ENCODE measurements around the gene E4F1. TPM values are rescaled to one million over a fixed set of nuclear protein-coding genes. Genes with fewer than 3 reads are reported as not detected.

E4F1 gene
- total RNA-seq, 1 experiment from 2014 or later: 34.4 TPM

- Mint-ChIP-seq H3K4me1 (peaks cover 2% of the 10 kb centered on the region; the same call in 1 of the 2 replicates), H3K27me3 (ENCODE audit: low read depth) (no peaks in the 10 kb centered on the region), H3K9me3 (no peaks in the 10 kb centered on the region), H3K36me3 (no peaks in the 10 kb centered on the region), H3K4me3 (no peak overlapping the region), H3K27ac (no peak overlapping the region)
- ChIA-PET POLR2A (interaction anchor here (0.6 kb wide), 1 partner anchor 28 kb away, joined by 4 read pairs; no protein-coding TSS in a partner anchor), CTCF (interaction anchor here (0.6 to 3.9 kb wide), 12 partner anchors 8 to 223 kb away, joined by 3 to 18 read pairs (median 4); partner anchors contain the start of genes ABCA3 and DNASE1L2)
- TF ChIP-seq ESRRA (CRISPR knock-in tag; IDR thresholded peaks at IDR 0.05; ENCODE audit: borderline replicate concordance) (no peak), ZNF396 (CRISPR knock-in tag; IDR thresholded peaks at IDR 0.05; ENCODE audit: borderline replicate concordance) (no peak), ZNF121 (CRISPR knock-in tag; IDR thresholded peaks at IDR 0.05) (no peak)
- peak; percentile 41 for DNase-seq (ENCODE audit: low spot score)
- ATAC-seq: peak; percentile 78
These were observed 54.8 kb downstream of the E4F1 start for GRCh38 chr16:2278272-2278608.

- ChIA-PET POLR2A (interaction anchor here (0.6 kb wide), 2 partner anchors 11 to 29 kb away, joined by 3 to 4 read pairs; no protein-coding TSS in a partner anchor), CTCF (interaction anchor here (0.6 to 3.9 kb wide), 11 partner anchors 9 to 222 kb away, joined by 3 to 18 read pairs (median 4); partner anchors contain the start of genes ABCA3 and DNASE1L2)
- Mint-ChIP-seq H3K4me1 (peaks cover 2% of the 10 kb centered on the region; the same call in 1 of the 2 replicates), H3K27me3 (ENCODE audit: low read depth) (no peaks in the 10 kb centered on the region), H3K36me3 (no peaks in the 10 kb centered on the region), H3K27ac (no peak overlapping the region), H3K9me3 (no peaks in the 10 kb centered on the region), H3K4me3 (no peak overlapping the region)
- DNase-seq (ENCODE audit: low spot score) (no peak), ATAC-seq (no peak)
- TF ChIP-seq PRDM15 (CRISPR knock-in tag; IDR thresholded peaks at IDR 0.05) (0 out of 2 replicates have a peak, but pooled peaks have one; percentile 0), MYBL2 (CRISPR knock-in tag; IDR thresholded peaks at IDR 0.05) (no peak)
These were observed 55.8 kb downstream of the E4F1 start for GRCh38 chr16:2278956-2279800.

- ATAC-seq (no peak), DNase-seq (ENCODE audit: low spot score) (no peak)
- H3K27me3 Mint-ChIP-seq (ENCODE audit: low read depth): no peaks in the 10 kb centered on the region
- no peak overlapping the region for H3K4me3 Mint-ChIP-seq
- CTCF ChIA-PET: interaction anchor here (0.7 to 3.9 kb wide), 2 partner anchors 10 to 221 kb away, joined by 3 to 18 read pairs; no protein-coding TSS in a partner anchor
- peaks cover 2% of the 10 kb centered on the region; the same call in 1 of the 2 replicates for H3K4me1 Mint-ChIP-seq
- POLR2A ChIA-PET: interaction anchor here (0.5 kb wide), 1 partner anchor 102 kb away, joined by 3 read pairs; no protein-coding TSS in a partner anchor
- H3K9me3 Mint-ChIP-seq: no peaks in the 10 kb centered on the region
- no peak overlapping the region for H3K27ac Mint-ChIP-seq
- no peaks in the 10 kb centered on the region for H3K36me3 Mint-ChIP-seq
- TF ChIP-seq FOXJ3 (CRISPR knock-in tag; IDR thresholded peaks at IDR 0.05; ENCODE audit: borderline replicate concordance) (no peak), ESRRA (CRISPR knock-in tag; IDR thresholded peaks at IDR 0.05; ENCODE audit: borderline replicate concordance) (no peak), NFYB (CRISPR knock-in tag; conservative IDR thresholded peaks at IDR 0.05; ENCODE audit: low read depth) (no peak), E2F5 (CRISPR knock-in tag; IDR thresholded peaks at IDR 0.05) (no peak), ZNF532 (CRISPR knock-in tag; IDR thresholded peaks at IDR 0.05; ENCODE audit: borderline replicate concordance) (no peak), E2F4 (CRISPR knock-in tag; IDR thresholded peaks at IDR 0.05; ENCODE audit: borderline replicate concordance, low read depth) (no peak), ZNF317 (CRISPR knock-in tag; IDR thresholded peaks at IDR 0.05; ENCODE audit: borderline replicate concordance, low read depth) (no peak), CDX4 (CRISPR knock-in tag; IDR thresholded peaks at IDR 0.05; ENCODE audit: borderline replicate concordance) (no peak), E2F1 (CRISPR knock-in tag; IDR thresholded peaks at IDR 0.05) (no peak), PREB (CRISPR knock-in tag; IDR thresholded peaks at IDR 0.05; ENCODE audit: borderline replicate concordance) (no peak), ZNF416 (CRISPR knock-in tag; IDR thresholded peaks at IDR 0.05) (no peak)
These were observed 57.1 kb downstream of the E4F1 start for GRCh38 chr16:2280461-2280860.
